ENCODE results near the gene CTIF. TPM values are rescaled to one million over a fixed set of nuclear protein-coding genes. Genes with fewer than 3 reads are reported as not detected.

Gene CTIF
- total and polyA plus RNA-seq, 4 donors = 10.6 to 26.7 (median 12.3) TPM

DNA sequence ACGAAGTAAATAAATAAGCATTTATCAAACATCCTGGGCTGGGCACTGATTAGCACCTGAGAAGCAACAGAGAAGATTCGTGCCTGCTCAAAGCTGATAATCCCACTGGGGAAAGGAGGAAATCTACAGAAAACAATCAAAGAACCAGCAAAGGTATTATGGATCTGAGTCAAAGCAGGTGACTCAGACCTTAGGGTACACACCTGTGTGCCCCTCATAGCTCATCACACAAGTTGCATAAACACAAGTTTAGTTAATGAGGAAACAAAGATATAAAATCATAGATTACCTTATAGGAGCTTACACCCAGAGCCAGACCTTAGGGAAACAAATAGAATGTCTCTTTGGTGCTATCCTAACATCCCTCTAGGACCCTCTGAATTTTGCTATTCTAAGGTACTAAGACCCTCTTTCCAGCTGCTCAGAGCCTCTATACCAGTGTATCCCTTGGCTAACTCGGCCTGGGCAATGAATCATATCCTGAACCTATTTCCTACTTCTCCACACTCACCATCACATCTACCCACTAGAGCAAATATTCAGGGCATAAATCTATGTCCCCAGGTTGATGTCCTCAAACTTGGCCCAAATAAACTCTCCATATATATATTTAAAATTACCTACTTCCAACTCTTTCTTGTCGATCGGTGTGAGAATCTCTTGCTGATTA, 19.3 kb upstream of the CTIF start:
- Histone ChIP-seq H3K27me3 (ENCODE audit: control insufficient read depth in 4 of 4, insufficient read depth in 4 of 4, low read length in 3 of 4) (no peaks in the 10 kb centered on the region), H3K9me3 (ENCODE audit: control insufficient read depth in 4 of 4, low read length in 3 of 4) (no peaks in the 10 kb centered on the region), H3K9ac (ENCODE audit: low read depth in 1 of 2, low read length in 2 of 2) (no peak overlapping the region), H3K27ac (ENCODE audit: low read depth in 1 of 2, low read length in 2 of 2) (no peak overlapping the region), H3K4me1 (ENCODE audit: control insufficient read depth in 4 of 4, insufficient read depth in 4 of 4, low read length in 3 of 4) (no peaks in the 10 kb centered on the region), H3K36me3 (ENCODE audit: control insufficient read depth in 4 of 4, insufficient read depth in 3 of 4, low read depth in 1 of 4, low read length in 3 of 4) (no peaks in the 10 kb centered on the region), H3K4me3 (ENCODE audit: low read depth in 1 of 3, low read length in 3 of 3) (no peak overlapping the region)
- no peak for DNase-seq (ENCODE audit: low spot score)
- 80% methylated on average over 5 of the region's 5 CpGs for WGBS
- TF ChIP-seq JUND (IDR thresholded peaks at IDR 0.05) (no peak), GABPA (IDR thresholded peaks at IDR 0.05 in 1 of 2, conservative IDR thresholded peaks at IDR 0.05 in 1 of 2) (no peak), FOXA1 (IDR thresholded peaks at IDR 0.05) (no peak), YY1 (IDR thresholded peaks at IDR 0.05) (no peak), EGR1 (IDR thresholded peaks at IDR 0.05; ENCODE audit: low read depth in 2 of 2) (no peak), NR2F2 (IDR thresholded peaks at IDR 0.05) (no peak), TAF1 (conservative IDR thresholded peaks at IDR 0.05) (no peak), HNF4G (IDR thresholded peaks at IDR 0.05) (no peak), RXRA (IDR thresholded peaks at IDR 0.05) (no peak), FOXA2 (IDR thresholded peaks at IDR 0.05) (no peak), HNF4A (conservative IDR thresholded peaks at IDR 0.05) (no peak)
- TF ChIP-seq, protein P1, sequence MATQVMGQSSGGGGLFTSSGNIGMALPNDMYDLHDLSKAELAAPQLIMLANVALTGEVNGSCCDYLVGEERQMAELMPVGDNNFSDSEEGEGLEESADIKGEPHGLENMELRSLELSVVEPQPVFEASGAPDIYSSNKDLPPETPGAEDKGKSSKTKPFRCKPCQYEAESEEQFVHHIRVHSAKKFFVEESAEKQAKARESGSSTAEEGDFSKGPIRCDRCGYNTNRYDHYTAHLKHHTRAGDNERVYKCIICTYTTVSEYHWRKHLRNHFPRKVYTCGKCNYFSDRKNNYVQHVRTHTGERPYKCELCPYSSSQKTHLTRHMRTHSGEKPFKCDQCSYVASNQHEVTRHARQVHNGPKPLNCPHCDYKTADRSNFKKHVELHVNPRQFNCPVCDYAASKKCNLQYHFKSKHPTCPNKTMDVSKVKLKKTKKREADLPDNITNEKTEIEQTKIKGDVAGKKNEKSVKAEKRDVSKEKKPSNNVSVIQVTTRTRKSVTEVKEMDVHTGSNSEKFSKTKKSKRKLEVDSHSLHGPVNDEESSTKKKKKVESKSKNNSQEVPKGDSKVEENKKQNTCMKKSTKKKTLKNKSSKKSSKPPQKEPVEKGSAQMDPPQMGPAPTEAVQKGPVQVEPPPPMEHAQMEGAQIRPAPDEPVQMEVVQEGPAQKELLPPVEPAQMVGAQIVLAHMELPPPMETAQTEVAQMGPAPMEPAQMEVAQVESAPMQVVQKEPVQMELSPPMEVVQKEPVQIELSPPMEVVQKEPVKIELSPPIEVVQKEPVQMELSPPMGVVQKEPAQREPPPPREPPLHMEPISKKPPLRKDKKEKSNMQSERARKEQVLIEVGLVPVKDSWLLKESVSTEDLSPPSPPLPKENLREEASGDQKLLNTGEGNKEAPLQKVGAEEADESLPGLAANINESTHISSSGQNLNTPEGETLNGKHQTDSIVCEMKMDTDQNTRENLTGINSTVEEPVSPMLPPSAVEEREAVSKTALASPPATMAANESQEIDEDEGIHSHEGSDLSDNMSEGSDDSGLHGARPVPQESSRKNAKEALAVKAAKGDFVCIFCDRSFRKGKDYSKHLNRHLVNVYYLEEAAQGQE (IDR thresholded peaks at IDR 0.05) = no peak
- TF ChIP-seq, protein P2, sequence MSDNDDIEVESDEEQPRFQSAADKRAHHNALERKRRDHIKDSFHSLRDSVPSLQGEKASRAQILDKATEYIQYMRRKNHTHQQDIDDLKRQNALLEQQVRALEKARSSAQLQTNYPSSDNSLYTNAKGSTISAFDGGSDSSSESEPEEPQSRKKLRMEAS (IDR thresholded peaks at IDR 0.05) = no peak
- TF ChIP-seq, protein P3, sequence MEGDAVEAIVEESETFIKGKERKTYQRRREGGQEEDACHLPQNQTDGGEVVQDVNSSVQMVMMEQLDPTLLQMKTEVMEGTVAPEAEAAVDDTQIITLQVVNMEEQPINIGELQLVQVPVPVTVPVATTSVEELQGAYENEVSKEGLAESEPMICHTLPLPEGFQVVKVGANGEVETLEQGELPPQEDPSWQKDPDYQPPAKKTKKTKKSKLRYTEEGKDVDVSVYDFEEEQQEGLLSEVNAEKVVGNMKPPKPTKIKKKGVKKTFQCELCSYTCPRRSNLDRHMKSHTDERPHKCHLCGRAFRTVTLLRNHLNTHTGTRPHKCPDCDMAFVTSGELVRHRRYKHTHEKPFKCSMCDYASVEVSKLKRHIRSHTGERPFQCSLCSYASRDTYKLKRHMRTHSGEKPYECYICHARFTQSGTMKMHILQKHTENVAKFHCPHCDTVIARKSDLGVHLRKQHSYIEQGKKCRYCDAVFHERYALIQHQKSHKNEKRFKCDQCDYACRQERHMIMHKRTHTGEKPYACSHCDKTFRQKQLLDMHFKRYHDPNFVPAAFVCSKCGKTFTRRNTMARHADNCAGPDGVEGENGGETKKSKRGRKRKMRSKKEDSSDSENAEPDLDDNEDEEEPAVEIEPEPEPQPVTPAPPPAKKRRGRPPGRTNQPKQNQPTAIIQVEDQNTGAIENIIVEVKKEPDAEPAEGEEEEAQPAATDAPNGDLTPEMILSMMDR (IDR thresholded peaks at IDR 0.05; ENCODE audit: low read depth, low read length, missing input control) = no peak
- TF ChIP-seq, protein P4, sequence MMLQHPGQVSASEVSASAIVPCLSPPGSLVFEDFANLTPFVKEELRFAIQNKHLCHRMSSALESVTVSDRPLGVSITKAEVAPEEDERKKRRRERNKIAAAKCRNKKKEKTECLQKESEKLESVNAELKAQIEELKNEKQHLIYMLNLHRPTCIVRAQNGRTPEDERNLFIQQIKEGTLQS (IDR thresholded peaks at IDR 0.05) = no peak

DNA sequence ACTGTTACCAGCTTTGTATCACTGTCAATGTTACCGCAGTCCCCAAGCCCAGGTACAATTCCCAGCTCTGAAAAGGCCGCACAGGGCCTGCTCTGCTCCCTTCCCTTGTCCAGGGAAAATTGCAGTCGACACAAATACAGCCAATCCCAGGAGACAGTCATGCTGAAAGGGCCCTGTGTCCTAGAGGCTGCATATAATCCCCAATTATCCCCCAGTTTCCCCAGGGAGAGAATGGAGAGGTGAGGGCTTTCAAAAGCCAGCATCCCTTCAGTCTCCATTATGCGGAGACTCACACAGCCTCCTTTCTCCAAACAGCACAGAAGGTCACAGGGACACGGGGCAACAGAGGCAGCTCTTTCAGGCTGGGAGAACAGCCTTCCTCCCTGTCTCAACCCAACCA, 17.1 kb upstream of the CTIF start:
- Histone ChIP-seq H3K27me3 (ENCODE audit: control insufficient read depth in 4 of 4, insufficient read depth in 4 of 4, low read length in 3 of 4) (no peaks in the 10 kb centered on the region), H3K9me3 (ENCODE audit: control insufficient read depth in 4 of 4, low read length in 3 of 4) (no peaks in the 10 kb centered on the region), H3K9ac (ENCODE audit: low read depth in 1 of 2, low read length in 2 of 2) (no peak overlapping the region), H3K4me3 (ENCODE audit: low read depth in 1 of 3, low read length in 3 of 3) (no peak overlapping the region), H3K27ac (ENCODE audit: low read depth in 1 of 2, low read length in 2 of 2) (no peak overlapping the region), H3K4me1 (ENCODE audit: control insufficient read depth in 4 of 4, insufficient read depth in 4 of 4, low read length in 3 of 4) (no peaks in the 10 kb centered on the region), H3K36me3 (ENCODE audit: control insufficient read depth in 4 of 4, insufficient read depth in 3 of 4, low read depth in 1 of 4, low read length in 3 of 4) (no peaks in the 10 kb centered on the region)
- no peak for TF ChIP-seq HNF4A (conservative IDR thresholded peaks at IDR 0.05)
- TF ChIP-seq FOXA1 (IDR thresholded peaks at IDR 0.05) = no peak
- TF ChIP-seq RXRA (IDR thresholded peaks at IDR 0.05) = no peak
- TF ChIP-seq FOXA2 (IDR thresholded peaks at IDR 0.05) = no peak
- TF ChIP-seq JUND (IDR thresholded peaks at IDR 0.05) = no peak
- no peak for TF ChIP-seq RAD21 (IDR thresholded peaks at IDR 0.05)
- TF ChIP-seq, protein P3 (IDR thresholded peaks at IDR 0.05; ENCODE audit: low read depth, low read length, missing input control) = no peak
- TF ChIP-seq, protein P1 (IDR thresholded peaks at IDR 0.05) = no peak
- TF ChIP-seq HNF4G (IDR thresholded peaks at IDR 0.05) = no peak
- no peak for TF ChIP-seq TAF1 (conservative IDR thresholded peaks at IDR 0.05)
- TF ChIP-seq SP1 (IDR thresholded peaks at IDR 0.05) = no peak
- TF ChIP-seq YY1 (IDR thresholded peaks at IDR 0.05) = no peak
- TF ChIP-seq, protein P2 (IDR thresholded peaks at IDR 0.05) = no peak
- TF ChIP-seq NR2F2 (IDR thresholded peaks at IDR 0.05) = no peak
- 94% methylated on average over 5 of the region's 5 CpGs for WGBS
- DNase-seq (ENCODE audit: low spot score) = no peak

Measured in liver (tissue), 9 donors.